ENCODE measurements around the gene ARL9.

Gene ARL9

GRCh38 chr4:56532239-56532638 is 26.6 kb downstream of the ARL9 start:
- FAIRE-seq = no peak

GRCh38 chr4:56535915-56536314 is 30.3 kb downstream of the ARL9 start:
- FAIRE-seq = no peak

GRCh38 chr4:56537147-56537546 is 31.6 kb downstream of the ARL9 start:
- no peak for FAIRE-seq

GRCh38 chr4:56540826-56541225 is 35.2 kb downstream of the ARL9 start:
- FAIRE-seq = no peak

- FAIRE-seq = no peak
Observed at GRCh38 chr4:56544573-56545131, 39.1 kb downstream of the ARL9 start.

- no peak for FAIRE-seq
Observed at GRCh38 chr4:56550642-56551041, 45.1 kb downstream of the ARL9 start.

- FAIRE-seq = no peak
Observed at GRCh38 chr4:56551516-56551915, 45.9 kb downstream of the ARL9 start.

- FAIRE-seq = no peak
Observed at GRCh38 chr4:56552273-56552672, 46.7 kb downstream of the ARL9 start.

- FAIRE-seq = no peak
Observed at GRCh38 chr4:56570041-56570440, 64.5 kb downstream of the ARL9 start.
